Gastroesophageal sphincter (tissue), 3 donors: Measurements from ENCODE around the gene CABLES2.

Experiments used
- CTCF ChIP-seq, 4 experiments: fragments of 200-600 bp in 2 of 4; fragments of 450-650 bp in 2 of 4; sonication (generic) in 1 of 4; IDR thresholded peaks; one replicate each; pipeline ENCODE4 v1.5.1; 2017 to 2019; ENCODE audit warnings: antibody characterized with exemption in 4 of 4, mild to moderate bottlenecking in 2 of 4, moderate library complexity in 2 of 4
- POLR2A ChIP-seq, 2 donors: fragments of 450-650 bp; IDR thresholded peaks; one replicate each; pipeline ENCODE4 v1.6.1; 2017; ENCODE audit warnings: antibody characterized with exemption in 2 of 2, mild to moderate bottlenecking in 2 of 2, moderate library complexity in 1 of 2
- POLR2AphosphoS5 ChIP-seq: sonication (generic); formaldehyde crosslinking; IDR thresholded peaks from one replicate; pipeline ENCODE4 v1.6.1; 2017; ENCODE audit warnings: antibody characterized with exemption

GRCh38 chr20:62430311-62430853 is 23.3 kb upstream of the CABLES2 start:
- TF ChIP-seq CTCF (IDR thresholded peaks at IDR 0.05) = no peak
- TF ChIP-seq POLR2A (IDR thresholded peaks at IDR 0.05) = no peak
- no peak for TF ChIP-seq POLR2AphosphoS5
